Measurements from ENCODE around the gene ZBTB34. TPM values are rescaled to one million over a fixed set of nuclear protein-coding genes. Genes with fewer than 3 reads are reported as not detected.

ZBTB34 gene
- total RNA-seq, 1 experiment from 2014 or later = 15.8 TPM

DNA sequence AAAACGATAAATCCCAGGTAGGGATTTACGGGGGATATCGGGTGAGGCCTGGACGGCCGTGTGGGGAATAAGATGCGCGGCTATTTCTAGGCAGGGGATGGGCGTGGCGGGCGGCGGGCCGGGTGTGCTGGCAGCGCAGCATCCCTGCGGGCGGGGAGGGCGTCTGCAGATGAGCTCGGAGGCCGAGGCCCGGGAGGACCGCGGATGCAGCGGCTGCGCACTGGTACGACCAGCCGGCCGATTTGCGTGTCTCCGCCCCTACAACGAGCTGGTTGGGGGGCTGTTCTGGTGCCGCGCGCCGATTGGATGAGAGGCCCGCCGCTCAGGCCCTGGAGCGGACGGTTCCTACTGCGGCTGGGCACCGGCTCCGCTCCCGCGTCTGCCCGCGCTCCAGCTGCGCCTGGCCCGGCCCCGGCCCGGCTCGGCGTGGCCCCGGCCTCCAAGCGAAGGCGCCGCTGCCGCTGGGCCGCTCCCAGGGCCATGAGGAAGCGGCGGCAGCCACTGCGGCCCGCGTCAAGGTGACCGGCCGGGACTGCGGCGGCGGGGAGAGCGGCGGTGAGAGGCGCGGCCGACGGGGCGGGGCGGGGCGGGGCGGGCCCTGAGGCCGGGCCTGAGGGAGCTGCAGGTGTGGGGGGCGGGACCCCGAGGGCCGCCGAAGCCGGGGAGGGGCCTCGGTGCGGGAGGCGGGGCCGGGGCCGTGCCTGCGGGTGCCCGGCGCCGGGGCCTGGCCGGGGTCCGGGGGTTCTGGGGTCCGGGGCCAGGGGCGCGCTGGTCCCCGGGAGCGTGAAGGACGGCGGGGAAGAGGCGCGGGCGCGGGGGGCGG, 54.2 kb downstream of the ZBTB34 start, which contains the start of gene RALGPS1:
RALGPS1 (plus strand) TSS at position 325 of the 823 bp plus-strand sequence. CDS start 47,508 bp downstream, outside the sequence.
- Histone ChIP-seq H4K20me1 (ENCODE audit: control insufficient read depth, insufficient read depth, insufficient read length) (no peaks in the 10 kb centered on the region), H3K18ac (ENCODE audit: insufficient read length, low read depth, low read length) (no peak within 1 kb of the TSS), H3K4me1 (ENCODE audit: insufficient read depth, low read length) (peaks cover 9% of the 10 kb centered on the region), H4K91ac (ENCODE audit: insufficient read length, low read depth, low read length) (no peak within 1 kb of the TSS), H2BK20ac (ENCODE audit: low read depth, low read length, poor library complexity, severe bottlenecking) (no peak within 1 kb of the TSS), H2BK5ac (ENCODE audit: insufficient read length, low read length) (no peak within 1 kb of the TSS), H3K56ac (ENCODE audit: insufficient read length, low read depth, low read length) (no peak within 1 kb of the TSS), H3K79me2 (ENCODE audit: insufficient read depth, low read length) (no peaks in the 10 kb centered on the region), H3K4me2 (ENCODE audit: insufficient read depth, insufficient read length, low read length) (peak within 1 kb of the TSS; percentile 75), H3K4ac (ENCODE audit: low read depth, low read length) (no peak within 1 kb of the TSS), H3K23me2 (ENCODE audit: insufficient read length, low read depth, low read length, poor library complexity, severe bottlenecking) (peaks cover 8% of the 10 kb centered on the region), H2AK5ac (ENCODE audit: insufficient read length, low read length) (no peak within 1 kb of the TSS), H2BK15ac (ENCODE audit: low read depth, low read length) (no peak within 1 kb of the TSS), H2BK120ac (ENCODE audit: low read depth, low read length, poor library complexity, severe bottlenecking) (no peak within 1 kb of the TSS), H3K79me1 (ENCODE audit: insufficient read depth, low read depth, low read length, poor library complexity, severe bottlenecking) (no peaks in the 10 kb centered on the region), H3K9ac (ENCODE audit: extremely low read depth, insufficient read length, low read length) (no peak within 1 kb of the TSS), H3T11ph (ENCODE audit: low read length) (no peak within 1 kb of the TSS), H4K8ac (replicated peaks; ENCODE audit: insufficient read length, low read depth, low read length) (no peak within 1 kb of the TSS), H3K27ac (ENCODE audit: insufficient read length, low read depth, low read length) (no peak within 1 kb of the TSS), H4K5ac (ENCODE audit: insufficient read length, low read depth, low read length) (no peak within 1 kb of the TSS), H2BK12ac (ENCODE audit: insufficient read length, low read depth, low read length) (no peak within 1 kb of the TSS), H3K14ac (ENCODE audit: insufficient read depth, low read length) (no peak within 1 kb of the TSS; the same call in 1 of the 2 replicates), H3K23ac (ENCODE audit: insufficient read length, low read depth, low read length) (no peak within 1 kb of the TSS), H2AFZ (ENCODE audit: low read length) (no peak within 1 kb of the TSS), H3K9me3 (ENCODE audit: control insufficient read depth, low read depth, low read length) (no peaks in the 10 kb centered on the region), H3K27me3 (ENCODE audit: insufficient read depth, low read length) (no peaks in the 10 kb centered on the region; the same call in 1 of the 2 replicates)
- peak within 1 kb of the TSS; percentile 68 to 86 for H3K4me3 Mint-ChIP-seq
- no CpG with 5 or more reads among the region's 105 CpGs for WGBS (ENCODE audit: extremely low coverage, insufficient read length, low lambda C conversion rate)
- TF ChIP-seq CTCF (conservative IDR thresholded peaks at IDR 0.05) = no peak
- no peaks in the 10 kb centered on the region; a peak in 1 of 7 replicates for H3K36me3 Mint-ChIP-seq (ENCODE audit: insufficient read depth in 1 of 3, low read depth in 3 of 3)
- peak; percentile 99 for DNase-seq
- H3K9me3 Mint-ChIP-seq = no peaks in the 10 kb centered on the region
- peaks cover 24 to 30% of the 10 kb centered on the region in 2 experiments for H3K4me1 Mint-ChIP-seq
- H3K27ac Mint-ChIP-seq = no peak within 1 kb of the TSS
- peaks cover 37% of the 10 kb centered on the region for H3K27me3 Mint-ChIP-seq (ENCODE audit: low read depth)
